ENCODE data around the gene HOXB4.

Gene HOXB4

GRCh38 chr17:48605409-48605919 is 27.3 kb upstream of the HOXB4 start:
- H3K4me3 ChIP-seq (ENCODE audit: low read length), result no peak overlapping the region
- no peak for TF ChIP-seq CTCF (IDR thresholded peaks at IDR 0.05; ENCODE audit: low read depth, low read length)
- no peak overlapping the region for H3K9ac ChIP-seq (ENCODE audit: low read length)
- H3K9me3 ChIP-seq (ENCODE audit: insufficient read depth, low read length), result no peaks in the 10 kb centered on the region
- H3K27me3 ChIP-seq (ENCODE audit: low read depth, low read length), result peaks cover 6% of the 10 kb centered on the region; the same call in 1 of the 2 replicates
- 0 out of 2 replicates have a peak, but pooled peaks cover 3% of the 10 kb centered on the region for H3K79me2 ChIP-seq (ENCODE audit: low read length)
- H3K4me1 ChIP-seq (ENCODE audit: low read length), result peaks cover 33% of the 10 kb centered on the region
- no peak overlapping the region for H3K4me2 ChIP-seq (ENCODE audit: low read length)
- no peak overlapping the region for H2AFZ ChIP-seq (ENCODE audit: low read depth, low read length)
- H3K27ac ChIP-seq (ENCODE audit: low read length), result no peak overlapping the region
- no peaks in the 10 kb centered on the region for H3K36me3 ChIP-seq (replicated peaks; ENCODE audit: low read depth, low read length)
- H4K20me1 ChIP-seq (ENCODE audit: insufficient read depth, low read length), result no peaks in the 10 kb centered on the region

DNA sequence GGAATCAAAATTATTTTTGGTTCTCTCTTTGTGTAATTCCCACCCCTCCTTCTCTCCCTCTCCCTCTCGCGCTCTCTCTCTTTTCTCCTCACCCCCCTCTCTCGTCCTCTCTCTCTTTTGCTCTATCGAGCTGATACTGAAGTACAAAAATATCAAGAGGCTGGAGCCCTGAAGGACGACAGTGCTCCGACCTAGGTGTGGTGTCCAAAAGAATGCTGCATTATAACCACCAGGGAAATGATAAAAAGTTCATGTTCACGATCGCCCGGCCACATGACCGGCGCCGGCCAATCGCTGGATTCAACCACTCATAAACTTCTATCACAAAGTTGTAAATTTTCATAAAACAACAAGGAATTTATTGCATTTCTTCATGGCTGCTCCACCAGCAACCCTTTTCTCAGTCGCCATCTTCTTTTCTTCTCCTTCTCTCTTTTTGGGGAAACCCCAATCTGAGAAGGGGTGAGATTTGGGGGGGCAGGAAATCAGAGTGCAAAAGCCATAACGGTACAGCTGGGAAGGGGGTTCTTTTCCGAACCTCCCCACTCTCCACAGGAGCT is 26.7 kb upstream of the HOXB4 start, which contains the start of gene HOXB6:
HOXB6 (minus strand) TSS at position 217 of the 560 bp plus-strand sequence. CDS start 6,836 bp downstream, outside the sequence.
- Histone ChIP-seq H3K4me2 (ENCODE audit: low read length) (peak within 1 kb of the TSS; percentile 41), H4K20me1 (ENCODE audit: insufficient read depth, low read length) (no peaks in the 10 kb centered on the region), H3K4me3 (ENCODE audit: low read length) (peak within 1 kb of the TSS; percentile 45), H3K9me3 (ENCODE audit: insufficient read depth, low read length) (no peaks in the 10 kb centered on the region), H3K79me2 (ENCODE audit: low read length) (0 out of 2 replicates have a peak, but pooled peaks cover 2% of the 10 kb centered on the region), H2AFZ (ENCODE audit: low read depth, low read length) (peak within 1 kb of the TSS; percentile 64; the same call in 1 of the 2 replicates), H3K27me3 (ENCODE audit: low read depth, low read length) (peaks cover 6% of the 10 kb centered on the region; the same call in 1 of the 2 replicates), H3K27ac (ENCODE audit: low read length) (no peak within 1 kb of the TSS), H3K36me3 (replicated peaks; ENCODE audit: low read depth, low read length) (no peaks in the 10 kb centered on the region), H3K4me1 (ENCODE audit: low read length) (peaks cover 32% of the 10 kb centered on the region), H3K9ac (ENCODE audit: low read length) (0 out of 2 replicates have a peak within 1 kb of the TSS, but pooled peaks have one; percentile 9)
- TF ChIP-seq EZH2phosphoT487 (IDR thresholded peaks at IDR 0.05; ENCODE audit: low read depth) (no peak), CTCF (IDR thresholded peaks at IDR 0.05; ENCODE audit: low read depth, low read length) (no peak)

- H3K9me3 ChIP-seq (ENCODE audit: insufficient read depth, low read length), result no peaks in the 10 kb centered on the region
- H2AFZ ChIP-seq (ENCODE audit: low read depth, low read length), result peak overlapping the region; percentile 64; the same call in 1 of the 2 replicates
- no peaks in the 10 kb centered on the region for H3K79me2 ChIP-seq (ENCODE audit: low read length)
- H3K27ac ChIP-seq (ENCODE audit: low read length), result no peak overlapping the region
- peaks cover 12% of the 10 kb centered on the region for H3K27me3 ChIP-seq (ENCODE audit: low read depth, low read length)
- H3K4me1 ChIP-seq (ENCODE audit: low read length), result peaks cover 25% of the 10 kb centered on the region
- peak overlapping the region; percentile 41 for H3K4me2 ChIP-seq (ENCODE audit: low read length)
- TF ChIP-seq EZH2phosphoT487 (IDR thresholded peaks at IDR 0.05; ENCODE audit: low read depth) (no peak), CTCF (IDR thresholded peaks at IDR 0.05; ENCODE audit: low read depth, low read length) (no peak)
- peak overlapping the region; percentile 45 for H3K4me3 ChIP-seq (ENCODE audit: low read length)
- H4K20me1 ChIP-seq (ENCODE audit: insufficient read depth, low read length), result no peaks in the 10 kb centered on the region
- H3K36me3 ChIP-seq (replicated peaks; ENCODE audit: low read depth, low read length), result no peaks in the 10 kb centered on the region
- 0 out of 2 replicates have a peak overlapping the region, but pooled peaks have one; percentile 9 for H3K9ac ChIP-seq (ENCODE audit: low read length)
Measured at GRCh38 chr17:48603959-48604769, 26.0 kb upstream of the HOXB4 start.
